Spleen (tissue), 11 donors: ENCODE results near the gene FHIT. TPM values are rescaled to one million over a fixed set of nuclear protein-coding genes. Genes with fewer than 3 reads are reported as not detected.

Experiments
- DNase-seq: peaks from one replicate; pipeline ENCODE4 v3.0.0-alpha.2; 2020
- H3K27ac ChIP-seq, 8 donors: fragments of 200-600 bp; sonication (generic) in 7 of 8; 1 replicate in 4 of 8; 2 replicates in 4 of 8; pipeline versions ENCODE4 v1.5.0 to v1.8.0; 2016 to 2021; ENCODE audit warnings: inconsistent platforms in 4 of 8, mild to moderate bottlenecking in 4 of 8, moderate library complexity in 1 of 8
- H3K27me3 ChIP-seq, 7 donors: fragments of 200-600 bp; sonication (generic) in 6 of 7; replicated peaks in 1 of 7; 1 replicate in 4 of 7; 2 replicates in 3 of 7; pipeline versions ENCODE4 v1.5.0 to v1.8.0; 2016 to 2021; ENCODE audit warnings: inconsistent platforms in 3 of 7, mild to moderate bottlenecking in 1 of 7
- H3K36me3 ChIP-seq, 6 donors: fragments of 200-600 bp; sonication (generic) in 5 of 6; 1 replicate in 4 of 6; 2 replicates in 2 of 6; pipeline versions ENCODE4 v1.5.0 to v1.8.0; 2016 to 2021; ENCODE audit warnings: inconsistent platforms in 2 of 6
- H3K4me1 ChIP-seq, 6 donors: fragments of 200-600 bp; sonication (generic) in 5 of 6; 1 replicate in 3 of 6; 2 replicates in 3 of 6; pipeline versions ENCODE4 v1.5.0 to v1.8.0; 2016 to 2021; ENCODE audit warnings: inconsistent platforms in 3 of 6
- H3K4me3 ChIP-seq, 8 donors: fragments of 200-600 bp; sonication (generic) in 7 of 8; 1 replicate in 4 of 8; 2 replicates in 4 of 8; pipeline versions ENCODE4 v1.5.0 to v1.8.0; 2016 to 2021; ENCODE audit warnings: inconsistent platforms in 4 of 8, mild to moderate bottlenecking in 4 of 8, moderate library complexity in 2 of 8
- H3K9me3 ChIP-seq, 8 donors: fragments of 200-600 bp; sonication (generic) in 7 of 8; 1 replicate in 4 of 8; 2 replicates in 4 of 8; pipeline versions ENCODE4 v1.5.0 to v1.8.0; 2016 to 2021; ENCODE audit warnings: inconsistent platforms in 4 of 8
- POLR2A ChIP-seq, 3 donors: fragments of 450-650 bp; IDR thresholded peaks; one replicate each; pipeline ENCODE4 v1.5.1; 2017; ENCODE audit warnings: antibody characterized with exemption in 3 of 3, mild to moderate bottlenecking in 1 of 3
- POLR2AphosphoS5 ChIP-seq, 3 donors: sonication (generic); formaldehyde crosslinking; IDR thresholded peaks; one replicate each; pipeline ENCODE4 v1.5.1; 2017; ENCODE audit warnings: antibody characterized with exemption in 3 of 3
- WGBS, 5 donors: extraction: QIAGEN DNeasy Blood & Tissue Kit in 3 of 5; methylation state at CpG; one replicate each; pipeline versions ENCODE4 v1.1.5 to v1.1.7; 2013 to 2018; 5-methylcytosine and 5-hydroxymethylcytosine counted together
- intact Hi-C: fragments of 100-400 bp; cut with DNase I; formaldehyde crosslinking; loops from one replicate; pipeline ENCODE4 v1.15.0; 2023; ENCODE audit warnings: low total_unique reads
- polyA plus RNA-seq, 3 donors: library from polyadenylated mRNA; stranded (reverse); fragments of 200-250 nt; gene quantifications; one replicate each; pipeline ENCODE4 v1.2.1, GENCODE V29; 2013
- total RNA-seq, 7 donors: library from RNA; depleted of rRNA in 3 of 7; stranded (reverse); fragments of >200 nt in 3 of 7; fragmentation: NEBNext Ultra II Directional in 4 of 7; extraction: Animal tissue kit (Norgen Biotek cat#: 25700) in 4 of 7; gene quantifications; one replicate each; pipeline versions ENCODE4 v1.1.0 to v1.2.1, GENCODE V29; 2016 to 2021
- TF ChIP-seq, protein P1 (sequence below), 11 experiments: fragments of 200-600 bp in 7 of 11; fragments of 450-650 bp in 4 of 11; sonication (generic) in 4 of 11; IDR thresholded peaks in 8 of 11; conservative IDR thresholded peaks in 3 of 11; 1 replicate in 7 of 11; 2 replicates in 4 of 11; pipeline versions ENCODE4 v1.4.0 to v1.8.0; 2016 to 2021; ENCODE audit warnings: antibody characterized with exemption in 11 of 11, inconsistent platforms in 4 of 11, mild to moderate bottlenecking in 1 of 11
- donor health status: healthy with polysubstance abuse.
- donor health status: DM: no; HTN: no; CAD: no; lungs with moderate emphysema.
- donor health status: DM: no; HTN: no; CAD: no.
- donor health status: Bipolar disorder and iron deficiency.
- donor health status: healthy.
- donor health status: DM: no; HTN: no; CAD: no.
- donor health status: DM: yes; HTN: yes; CAD: no.

The FHIT gene
- total and polyA plus RNA-seq, 10 donors = 4.1 to 23.1 (median 12.2) TPM

DNA sequence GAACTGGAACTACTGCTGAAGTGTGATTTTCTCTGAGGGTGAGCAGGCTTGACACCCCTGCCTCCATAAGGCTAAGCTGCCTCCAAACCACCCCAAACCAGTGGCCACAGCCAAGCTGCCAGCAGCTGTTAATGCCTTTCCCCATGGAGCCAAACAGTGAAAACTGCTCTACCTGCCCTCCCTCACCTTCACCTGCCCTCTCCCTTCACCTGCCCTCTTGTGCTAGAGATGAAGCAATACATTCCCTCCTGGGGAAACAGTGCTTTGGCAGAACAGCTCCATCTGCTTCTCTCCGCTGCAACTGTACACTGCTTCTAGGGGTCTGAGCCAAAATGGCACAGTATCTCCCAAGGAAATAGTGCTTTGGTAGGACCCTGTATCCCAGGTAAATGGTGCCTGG is 374.1 kb downstream of the FHIT start:
- intact Hi-C loops = no loop called here
- Histone ChIP-seq H3K4me1 (no peaks in the 10 kb centered on the region), H3K27ac (no peak overlapping the region), H3K9me3 (peaks cover 6 to 31% (median 25%) of the 10 kb centered on the region in 8 donors), H3K4me3 (no peak overlapping the region), H3K27me3 (no peaks in the 10 kb centered on the region), H3K36me3 (no peaks in the 10 kb centered on the region)
- DNase-seq = no peak
- WGBS, 5 donors = 95 to 100% (median 100%) methylated on average over 1 of the region's 1 CpG
- TF ChIP-seq, protein P1, sequence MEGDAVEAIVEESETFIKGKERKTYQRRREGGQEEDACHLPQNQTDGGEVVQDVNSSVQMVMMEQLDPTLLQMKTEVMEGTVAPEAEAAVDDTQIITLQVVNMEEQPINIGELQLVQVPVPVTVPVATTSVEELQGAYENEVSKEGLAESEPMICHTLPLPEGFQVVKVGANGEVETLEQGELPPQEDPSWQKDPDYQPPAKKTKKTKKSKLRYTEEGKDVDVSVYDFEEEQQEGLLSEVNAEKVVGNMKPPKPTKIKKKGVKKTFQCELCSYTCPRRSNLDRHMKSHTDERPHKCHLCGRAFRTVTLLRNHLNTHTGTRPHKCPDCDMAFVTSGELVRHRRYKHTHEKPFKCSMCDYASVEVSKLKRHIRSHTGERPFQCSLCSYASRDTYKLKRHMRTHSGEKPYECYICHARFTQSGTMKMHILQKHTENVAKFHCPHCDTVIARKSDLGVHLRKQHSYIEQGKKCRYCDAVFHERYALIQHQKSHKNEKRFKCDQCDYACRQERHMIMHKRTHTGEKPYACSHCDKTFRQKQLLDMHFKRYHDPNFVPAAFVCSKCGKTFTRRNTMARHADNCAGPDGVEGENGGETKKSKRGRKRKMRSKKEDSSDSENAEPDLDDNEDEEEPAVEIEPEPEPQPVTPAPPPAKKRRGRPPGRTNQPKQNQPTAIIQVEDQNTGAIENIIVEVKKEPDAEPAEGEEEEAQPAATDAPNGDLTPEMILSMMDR (IDR thresholded peaks at IDR 0.05 in 8 of 11, conservative IDR thresholded peaks at IDR 0.05 in 3 of 11) = no peak
- TF ChIP-seq POLR2A (IDR thresholded peaks at IDR 0.05) = no peak
- TF ChIP-seq POLR2AphosphoS5 (IDR thresholded peaks at IDR 0.05) = no peak

DNA sequence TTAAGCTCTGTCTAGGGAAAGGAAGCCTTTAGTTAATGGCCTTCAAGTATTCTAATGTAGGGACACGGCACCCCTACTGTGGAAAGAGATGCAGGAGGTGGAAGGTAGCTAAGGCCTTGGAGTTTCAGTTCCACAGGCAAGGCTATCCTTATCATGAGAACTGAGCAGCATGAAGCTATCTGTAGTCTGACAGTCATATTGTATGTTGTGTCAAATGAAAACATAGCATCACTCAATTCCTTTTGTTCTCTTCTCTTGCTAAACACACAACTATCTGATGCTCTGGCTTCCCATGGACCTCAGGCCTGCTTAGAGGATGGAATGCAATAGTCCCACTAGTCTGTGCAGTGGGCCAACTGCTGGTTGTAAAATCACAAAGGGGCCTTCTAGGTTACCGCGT is 380.9 kb downstream of the FHIT start:
- TF ChIP-seq POLR2A (IDR thresholded peaks at IDR 0.05) = no peak
- TF ChIP-seq POLR2AphosphoS5 (IDR thresholded peaks at IDR 0.05) = no peak
- TF ChIP-seq, protein P1 (IDR thresholded peaks at IDR 0.05 in 8 of 11, conservative IDR thresholded peaks at IDR 0.05 in 3 of 11) = no peak
- H3K9me3 ChIP-seq = peaks cover 0 to 16% (median 3%) of the 10 kb centered on the region in 8 donors
- whole genome bisulfite sequencing, 5 donors = 92 to 99% (median 96%) methylated on average over 3 of the region's 3 CpGs

DNA sequence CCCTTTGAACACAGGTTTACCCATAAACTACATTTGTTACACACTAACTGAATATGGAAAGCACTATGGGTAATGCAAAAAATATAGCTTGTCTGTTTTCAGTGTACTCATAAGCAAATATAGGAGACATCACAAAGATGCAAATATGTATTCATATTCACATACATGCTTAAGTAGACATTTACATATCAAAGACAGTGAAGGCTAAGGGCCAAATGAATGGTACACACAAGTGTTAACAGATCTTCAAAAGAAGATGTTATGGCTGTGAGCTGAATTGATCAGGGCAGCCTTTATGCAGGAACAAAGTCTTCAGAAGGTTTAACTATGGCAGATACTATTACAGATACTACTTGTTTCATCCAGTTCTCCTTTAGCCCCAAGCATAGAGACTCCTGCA is 384.1 kb downstream of the FHIT start:
- no peaks in the 10 kb centered on the region for H3K4me1 ChIP-seq
- H3K27me3 ChIP-seq = no peaks in the 10 kb centered on the region
- TF ChIP-seq POLR2AphosphoS5 (IDR thresholded peaks at IDR 0.05) (no peak), POLR2A (IDR thresholded peaks at IDR 0.05) (no peak)
- TF ChIP-seq, protein P1 (IDR thresholded peaks at IDR 0.05 in 8 of 11, conservative IDR thresholded peaks at IDR 0.05 in 3 of 11) = no peak
- no peaks in the 10 kb centered on the region for H3K36me3 ChIP-seq
- no peak for DNase-seq
- H3K27ac ChIP-seq = no peak overlapping the region
- H3K4me3 ChIP-seq = no peak overlapping the region
- H3K9me3 ChIP-seq = peaks cover 0 to 22% (median 3%) of the 10 kb centered on the region in 8 donors
- intact Hi-C loops = no loop called here

More for the DNA sequence above, 380.9 kb downstream of the FHIT start:
- no peak overlapping the region for H3K27ac ChIP-seq
- no peak for DNase-seq
- H3K4me1 ChIP-seq = no peaks in the 10 kb centered on the region
- H3K36me3 ChIP-seq = no peaks in the 10 kb centered on the region
- intact Hi-C loops = no loop called here
- H3K4me3 ChIP-seq = no peak overlapping the region
- H3K27me3 ChIP-seq = no peaks in the 10 kb centered on the region

DNA sequence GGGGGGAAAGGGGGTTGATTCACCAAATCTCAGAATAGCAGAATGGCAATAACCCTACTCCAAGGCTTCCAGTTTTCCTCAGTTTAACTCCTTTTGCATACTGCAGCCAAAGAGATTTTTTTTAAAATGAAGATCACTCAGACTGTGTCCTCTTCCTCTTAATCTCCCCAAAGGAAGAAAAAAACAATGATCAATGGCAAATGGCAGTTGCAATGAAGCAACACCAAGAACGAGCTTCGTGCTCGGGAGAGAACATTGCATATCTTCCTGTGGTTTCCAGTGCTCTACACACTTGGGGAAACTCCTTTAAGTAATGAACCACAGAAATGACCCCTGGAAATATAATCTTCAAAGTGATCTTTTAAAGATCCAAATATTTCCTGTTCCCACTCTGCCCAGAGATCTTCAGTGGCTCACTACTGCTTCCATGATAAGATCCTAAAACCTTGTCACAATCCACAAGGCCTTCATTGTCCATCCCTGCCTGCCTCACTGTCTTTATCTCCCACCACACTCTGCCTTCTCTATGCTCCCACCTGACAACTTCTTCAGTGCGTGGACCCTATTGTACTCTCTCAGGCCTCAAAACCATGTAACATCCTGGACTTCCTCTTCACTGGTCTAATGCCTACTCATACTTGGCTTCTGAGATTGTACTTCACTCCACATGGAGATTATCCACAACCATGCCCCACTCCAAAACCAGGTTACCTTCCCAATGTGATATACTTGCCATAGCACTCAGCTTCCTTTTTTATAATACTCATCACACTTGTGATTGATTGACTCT is 394.8 kb downstream of the FHIT start:
- Histone ChIP-seq H3K9me3 (peaks cover 0 to 7% (median 0%) of the 10 kb centered on the region in 8 donors), H3K27ac (peak overlapping the region in 2 of 8 donors; percentile 24 to 49), H3K27me3 (no peaks in the 10 kb centered on the region), H3K4me1 (peaks cover 0 to 16% (median 2%) of the 10 kb centered on the region in 6 donors), H3K4me3 (no peak overlapping the region), H3K36me3 (no peaks in the 10 kb centered on the region)
- DNase-seq = no peak
- intact Hi-C loops = no loop called here
- WGBS, 5 donors = 33 to 64% (median 57%) methylated on average over 4 of the region's 4 CpGs
- TF ChIP-seq, protein P1 (IDR thresholded peaks at IDR 0.05 in 8 of 11, conservative IDR thresholded peaks at IDR 0.05 in 3 of 11) = no peak
- no peak for TF ChIP-seq POLR2AphosphoS5 (IDR thresholded peaks at IDR 0.05)
- no peak for TF ChIP-seq POLR2A (IDR thresholded peaks at IDR 0.05)
